ENCODE results near the gene ODAD4.
"Not testable (repeated sequence)": the region's sequence is repeated elsewhere in the genome, so short reads cannot be mapped to it uniquely, and the experiment has no call there.

Gene ODAD4

DNA sequence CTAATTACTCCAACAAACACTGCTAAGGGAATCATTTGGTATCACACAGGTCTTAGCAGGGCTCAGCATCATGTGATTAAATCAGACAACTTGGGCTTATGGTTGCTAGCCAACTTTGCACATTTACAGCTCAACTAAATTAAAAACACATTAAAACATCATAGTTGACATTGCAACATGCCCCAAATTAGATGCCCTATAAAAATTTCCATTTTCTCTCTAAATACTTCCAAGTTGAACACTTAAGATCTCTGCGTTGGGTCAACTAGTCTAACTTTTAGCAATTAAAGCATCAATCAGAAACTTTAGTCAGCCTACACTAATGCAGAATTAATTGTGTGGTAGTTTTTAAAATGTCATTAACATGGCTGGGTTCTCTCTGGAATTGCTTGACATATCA is 74.7 kb downstream of the ODAD4 start:
- DNase-seq: no peak

DNA sequence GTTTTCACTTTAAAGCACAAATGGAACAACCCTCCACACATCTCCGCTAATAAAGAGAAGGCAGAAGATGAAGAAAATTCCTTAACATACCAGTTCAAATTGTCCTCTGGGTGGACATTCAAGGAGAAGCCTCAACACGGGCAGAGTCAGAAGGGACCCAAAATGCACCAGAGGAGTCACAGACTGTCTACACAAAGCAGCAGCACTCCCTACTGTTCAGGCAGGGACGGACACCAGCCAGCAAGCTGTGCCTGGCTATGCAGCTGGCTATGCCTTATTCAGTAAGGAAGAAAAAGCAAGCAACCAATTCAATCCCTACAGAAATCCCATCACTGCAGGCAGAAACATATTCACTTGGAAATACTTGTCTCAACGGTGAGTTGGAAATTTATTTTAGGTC is 78.8 kb downstream of the ODAD4 start:
- DNase-seq: no peak

DNA sequence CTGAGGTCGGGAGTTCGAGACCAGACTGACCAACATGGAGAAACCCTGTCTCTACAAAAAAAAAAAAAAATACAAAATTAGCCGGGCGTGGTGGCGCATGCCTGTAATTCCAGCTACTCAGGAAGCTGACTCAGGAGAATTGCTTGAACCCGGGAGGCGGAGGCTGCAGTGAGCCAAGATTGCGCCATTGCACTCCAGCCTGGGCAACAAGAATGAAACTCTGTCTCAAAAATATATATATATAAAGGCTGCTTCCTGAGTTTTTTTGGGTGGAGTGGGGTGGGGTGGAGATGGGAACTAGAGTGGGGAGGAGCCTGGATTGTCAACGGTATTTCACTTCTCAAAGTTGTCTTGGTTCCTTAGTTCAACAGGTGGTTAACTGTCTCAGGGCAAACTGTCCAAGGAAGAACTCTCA is 79.9 kb downstream of the ODAD4 start:
- not testable (repeated sequence) for DNase-seq

DNA sequence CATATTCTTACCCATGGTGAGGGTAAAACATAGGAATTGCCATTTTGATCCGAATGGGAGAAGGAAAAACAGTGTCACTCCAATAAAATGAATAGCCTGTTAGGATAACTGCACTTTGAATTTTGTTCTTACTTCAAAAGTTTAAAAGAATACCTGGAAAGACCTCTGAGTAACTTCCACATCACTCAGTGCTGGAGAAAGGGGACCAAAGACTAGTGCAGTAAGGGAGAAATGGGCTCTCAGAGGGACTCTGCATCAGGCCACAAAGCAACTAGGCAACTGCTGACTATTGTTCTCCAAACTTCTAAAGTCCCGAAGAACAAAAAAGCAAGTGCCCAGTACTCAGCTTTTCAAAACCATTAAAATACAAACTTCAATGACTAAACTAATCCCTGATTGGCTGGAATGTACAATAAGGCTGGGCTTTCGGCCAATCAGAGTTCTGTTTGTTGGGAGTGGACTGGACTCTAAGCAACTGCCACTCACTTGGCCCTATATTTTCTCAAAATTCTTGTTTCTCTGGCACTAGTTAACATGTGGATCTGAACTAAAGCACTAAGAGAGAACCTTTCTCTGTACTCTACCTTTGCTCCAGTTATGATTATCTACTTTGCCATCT is 80.6 kb downstream of the ODAD4 start:
- DNase-seq: no peak

DNA sequence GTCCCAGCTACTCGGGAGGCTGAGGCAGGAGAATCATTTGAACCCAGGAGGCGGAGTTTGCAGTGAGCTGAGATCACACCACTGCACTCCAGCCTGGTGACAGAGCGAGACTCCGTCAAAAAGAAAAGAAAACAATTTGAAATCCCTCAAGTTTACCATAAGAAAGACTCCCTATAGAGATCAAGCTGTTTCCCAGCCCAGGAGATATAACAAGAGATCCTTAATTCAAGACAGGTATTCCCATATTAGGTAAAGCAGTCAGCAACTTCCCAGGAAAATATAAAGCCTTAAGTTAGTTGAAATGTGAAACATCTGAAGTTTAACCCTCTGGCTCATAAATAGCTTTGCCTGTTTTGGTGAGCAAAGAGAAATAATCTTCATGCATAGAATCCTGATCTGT is 81.9 kb downstream of the ODAD4 start:
- not testable (repeated sequence) for DNase-seq

DNA sequence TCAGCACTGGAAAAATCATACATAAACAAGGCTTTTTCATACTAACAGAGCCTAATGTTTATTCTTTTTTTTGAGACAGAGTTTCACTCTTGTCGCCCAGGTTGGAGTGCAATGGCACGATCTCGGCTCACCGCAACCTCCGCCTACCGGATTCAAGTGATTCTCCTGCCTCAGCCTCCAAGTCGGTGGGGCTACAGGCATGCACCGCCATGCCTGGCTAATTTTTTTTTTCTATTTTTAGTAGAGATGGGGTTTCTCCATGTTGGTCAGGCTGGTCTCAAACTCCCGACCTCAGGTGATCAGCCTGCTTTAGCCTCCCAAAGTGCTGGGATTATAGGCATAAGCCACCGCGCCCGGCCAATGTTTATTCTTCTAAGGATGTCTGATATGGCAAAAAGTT is 83.3 kb downstream of the ODAD4 start:
- DNase-seq: not testable (repeated sequence)
